HepG2 (cell line): ENCODE measurements around the gene ZBTB45. TPM values are rescaled to one million over a fixed set of nuclear protein-coding genes. Genes with fewer than 3 reads are reported as not detected.

Source experiments
- ATAC-seq: fragments of 200-7000 bp; cut with Tn5 transposase; 3 replicates; pipeline ENCODE4 v1.9.1; 2020; ENCODE audit warnings: mild to moderate bottlenecking, moderate library complexity
- BruUV-seq: library from RNA; stranded (reverse); fragments of 400-500 nt; replicated peaks from 2 replicates; lab custom pipeline; 2021; lab: Mats Ljungman, UMichigan
- CTCF ChIA-PET: fragments of 300-600 bp; formaldehyde crosslinking; extraction: SDS; loops from one replicate; lab custom pipeline; 2021; ENCODE audit warnings: low total read pairs, inconsistent platforms, low intra/inter-chr PET ratio; lab: Yijun Ruan, JAX
- POLR2A ChIA-PET: fragments of 350-600 bp; sonication (Branson Sonifier 250); formaldehyde crosslinking; loops from one replicate; lab custom pipeline; 2020; ENCODE audit warnings: antibody characterized with exemption, inconsistent platforms; lab: Yijun Ruan, JAX
- DNase-seq: peaks from one replicate; pipeline ENCODE4 v3.0.0-alpha.2; 2015; ENCODE audit warnings: low spot score
- FAIRE-seq: peaks from 3 replicates; lab custom pipeline; 2011; peaks lifted over from hg19 to GRCh38; lab: Jason Lieb, UNC
- H2AFZ ChIP-seq: one replicate; pipeline ENCODE4 v1.6.1; 2011; ENCODE audit warnings: low read length, inconsistent platforms
- H3K27ac ChIP-seq: fragments of 300-600 bp; 3 replicates; pipeline ENCODE4 v1.8.0; 2011; ENCODE audit warnings: mixed run types, mild to moderate bottlenecking, mixed read lengths, low read length, inconsistent platforms; ENCODE audit not compliant: insufficient read depth; ENCODE audit errors: extremely low read length
- H3K27me3 ChIP-seq, 2 experiments: fragments of 200-600 bp in 1 of 2; 2 replicates in 1 of 2; 3 replicates in 1 of 2; pipeline versions ENCODE4 v1.6.0 to v1.8.0; 2011; ENCODE audit warnings: low read length in 2 of 2, mild to moderate bottlenecking in 2 of 2, moderate library complexity in 2 of 2, inconsistent platforms in 1 of 2; ENCODE audit not compliant: insufficient read depth in 2 of 2, control insufficient read depth in 1 of 2
- H3K36me3 ChIP-seq, 2 experiments: fragments of 200-600 bp in 1 of 2; replicated peaks in 1 of 2; 2 replicates in 1 of 2; 3 replicates in 1 of 2; pipeline versions ENCODE4 v1.5.1 to v1.8.0; 2011; ENCODE audit warnings: low read length in 2 of 2, inconsistent platforms in 1 of 2; ENCODE audit not compliant: insufficient read depth in 2 of 2, control insufficient read depth in 1 of 2
- H3K4me1 ChIP-seq: 2 replicates; pipeline ENCODE4 v1.5.1; 2012; ENCODE audit warnings: low read length, inconsistent platforms; ENCODE audit not compliant: insufficient read depth
- H3K4me2 ChIP-seq: 2 replicates; pipeline ENCODE4 v1.6.0; 2011; ENCODE audit warnings: low read depth, low read length, inconsistent platforms
- H3K4me3 ChIP-seq, 3 experiments: fragments of 200-600 bp in 1 of 3; sonication (generic), shearing (Covaris generic) in 1 of 3; replicated peaks in 1 of 3; 2 replicates each; pipeline ENCODE4 v1.5.1; 2011 to 2016; ENCODE audit warnings: low read length in 3 of 3, inconsistent platforms in 2 of 3, low read depth in 2 of 3, mild to moderate bottlenecking in 2 of 3, control low read depth in 1 of 3, mixed read lengths in 1 of 3; ENCODE audit not compliant: insufficient read depth in 1 of 3
- H3K79me2 ChIP-seq: one replicate; pipeline ENCODE4 v1.6.1; 2011; ENCODE audit warnings: low read length, inconsistent platforms; ENCODE audit not compliant: insufficient read depth
- H3K9ac ChIP-seq: 2 replicates; pipeline ENCODE4 v1.6.0; 2011; ENCODE audit warnings: mild to moderate bottlenecking, low read depth, low read length, inconsistent platforms; ENCODE audit not compliant: insufficient read depth
- H3K9me3 ChIP-seq: 2 replicates; pipeline ENCODE4 v1.5.1; 2012; ENCODE audit warnings: mild to moderate bottlenecking, low read length
- H4K20me1 ChIP-seq: 2 replicates; pipeline ENCODE4 v1.6.0; 2011; ENCODE audit warnings: inconsistent platforms, mild to moderate bottlenecking, low read length, moderate library complexity; ENCODE audit not compliant: insufficient read depth
- ASH2L ChIP-seq: fragments of 300-600, 200-600 bp; sonication (generic); IDR thresholded peaks from 2 replicates; pipeline ENCODE4 v1.7.0; 2017; ENCODE audit warnings: low read depth, mild to moderate bottlenecking, moderate library complexity, mixed read lengths, low read length; ENCODE audit not compliant: insufficient read length
- ATF5 ChIP-seq: sonication (generic); formaldehyde crosslinking; IDR thresholded peaks from 2 replicates; pipeline ENCODE4 v1.4.0; 2020; ENCODE audit warnings: mild to moderate bottlenecking, low read depth, missing genetic modification reagents
- GATA4 ChIP-seq: sonication (generic); IDR thresholded peaks from 2 replicates; pipeline ENCODE4 v1.6.1; 2016; ENCODE audit warnings: antibody characterized with exemption, low read depth, borderline replicate concordance
- GPBP1L1 ChIP-seq: sonication (generic); formaldehyde crosslinking; IDR thresholded peaks from 2 replicates; pipeline ENCODE4 v1.5.0; 2020; ENCODE audit warnings: mild to moderate bottlenecking, missing genetic modification reagents
- HNF1B ChIP-seq: sonication (generic); formaldehyde crosslinking; IDR thresholded peaks from 2 replicates; pipeline ENCODE4 v1.5.1; 2020; ENCODE audit warnings: mild to moderate bottlenecking, moderate library complexity, missing genetic modification reagents
- HOXA9 ChIP-seq: sonication (generic); formaldehyde crosslinking; IDR thresholded peaks from 2 replicates; pipeline ENCODE4 v1.8.1; 2022; ENCODE audit warnings: missing genetic modification reagents, mild to moderate bottlenecking, moderate library complexity, borderline replicate concordance
- KAT7 ChIP-seq: IDR thresholded peaks from 2 replicates; pipeline ENCODE4 v1.6.1; 2018; ENCODE audit warnings: borderline replicate concordance, missing compliant biosample characterization
- PRPF4 ChIP-seq: fragments of 200-400 bp; formaldehyde crosslinking; IDR thresholded peaks from 2 replicates; pipeline ENCODE4 v1.6.1; 2016; ENCODE audit warnings: low read length, low read depth; ENCODE audit not compliant: poor library complexity, severe bottlenecking
- RXRB ChIP-seq: IDR thresholded peaks from 2 replicates; pipeline ENCODE4 v1.6.1; 2016; ENCODE audit warnings: borderline replicate concordance, missing genetic modification reagents, missing compliant biosample characterization
- SNAPC5 ChIP-seq: sonication (generic); formaldehyde crosslinking; IDR thresholded peaks from 2 replicates; pipeline ENCODE4 v1.8.1; 2023; ENCODE audit warnings: mild to moderate bottlenecking, missing genetic modification reagents, borderline replicate concordance
- SOX5 ChIP-seq: IDR thresholded peaks from 2 replicates; pipeline ENCODE4 v1.6.1; 2016; ENCODE audit warnings: borderline replicate concordance
- SPEN ChIP-seq: sonication (generic); formaldehyde crosslinking; IDR thresholded peaks from 2 replicates; pipeline ENCODE4 v1.5.1; 2020; ENCODE audit warnings: low read depth, mild to moderate bottlenecking, missing genetic modification reagents
- ZMYM3 ChIP-seq: sonication (generic); formaldehyde crosslinking; IDR thresholded peaks from 2 replicates; pipeline ENCODE4 v1.5.1; 2020; ENCODE audit warnings: mild to moderate bottlenecking, missing genetic modification reagents
- ZNF121 ChIP-seq: sonication (generic); formaldehyde crosslinking; IDR thresholded peaks from 2 replicates; pipeline ENCODE4 v1.5.0; 2020; ENCODE audit warnings: mild to moderate bottlenecking, missing genetic modification reagents
- ZNF383 ChIP-seq: sonication (generic); formaldehyde crosslinking; IDR thresholded peaks from 2 replicates; pipeline ENCODE4 v1.4.0; 2020; ENCODE audit warnings: missing genetic modification reagents, mild to moderate bottlenecking, borderline replicate concordance
- ZNF441 ChIP-seq: sonication (generic); formaldehyde crosslinking; IDR thresholded peaks from 2 replicates; pipeline ENCODE4 v1.7.0; 2021; ENCODE audit warnings: missing genetic modification reagents, borderline replicate concordance
- ZNF691 ChIP-seq: sonication (generic); formaldehyde crosslinking; IDR thresholded peaks from 2 replicates; pipeline ENCODE4 v1.4.0; 2020; ENCODE audit warnings: missing genetic modification reagents, low read depth, mild to moderate bottlenecking, borderline replicate concordance
- ZNF724P ChIP-seq: sonication (generic); formaldehyde crosslinking; IDR thresholded peaks from 2 replicates; pipeline ENCODE4 v1.8.0; 2022; ENCODE audit warnings: missing genetic modification reagents, borderline replicate concordance
- WGBS: methylation state at CpG from one replicate; pipeline ENCODE4 v1.1.6; 2017; ENCODE audit warnings: low lambda C conversion rate; 5-methylcytosine and 5-hydroxymethylcytosine counted together
- in situ Hi-C: cut with HindIII; loops from 2 replicates; pipeline ENCODE4 v1.10.0; 2017; ENCODE audit warnings: low pct_unique_long_range_greater_than_20kb; ENCODE audit not compliant: extremely low pct_ligation_motif_present
- intact Hi-C: fragments of 100-400 bp; cut with micrococcal nuclease; formaldehyde crosslinking; loops from one replicate; pipeline ENCODE4 v1.10.0; 2022; ENCODE audit not compliant: unreplicated experiment
- polyA plus RNA-seq, 8 experiments: library from polyadenylated mRNA; depleted of rRNA in 3 of 8; stranded (reverse) in 7 of 8; unstranded in 1 of 8; fragments of >200 nt; fragmentation: Illumina TruSeq in 4 of 8; extraction: Trizol in 4 of 8; gene quantifications; 2 replicates each; pipeline versions ENCODE4 v1.2.1 to v1.2.3, GENCODE V29; 2011 to 2016; ENCODE audit warnings: low read depth in 4 of 8, missing spikeins in 1 of 8, mixed read lengths in 1 of 8; ENCODE audit not compliant: insufficient read depth in 1 of 8
- total RNA-seq, 5 experiments: library from RNA; depleted of rRNA; stranded (reverse); fragments of >200 nt; fragmentation: Illumina TruSeq; extraction: Trizol; gene quantifications; 2 replicates each; pipeline ENCODE4 v1.2.3, GENCODE V29; 2016; ENCODE audit warnings: low read depth in 1 of 5

Gene ZBTB45
- total and polyA plus RNA-seq, 2 of the 13 experiments (the other 11 are each of a cell fraction or from before 2014, with no cell fraction given), result 3.0 to 3.7 TPM

- Histone ChIP-seq H3K9ac (peak within 1 kb of the TSS; percentile 73), H3K36me3 (peaks cover 3 to 17% of the 10 kb centered on the region in 2 experiments; a peak in 4 of 5 replicates), H3K4me3 (peak within 1 kb of the TSS; percentile 75 to 88 (median 75)), H4K20me1 (no peaks in the 10 kb centered on the region), H3K4me1 (peaks cover 20% of the 10 kb centered on the region), H3K9me3 (no peaks in the 10 kb centered on the region), H2AFZ (peak within 1 kb of the TSS; percentile 24), H3K79me2 (no peaks in the 10 kb centered on the region), H3K27ac (peak within 1 kb of the TSS; percentile 77), H3K27me3 (no peaks in the 10 kb centered on the region; a peak in 1 of 5 replicates), H3K4me2 (peak within 1 kb of the TSS; percentile 97)
- ChIA-PET CTCF (no interaction called here), POLR2A (interaction anchor here (0.5 to 1.5 kb wide), 14 partner anchors 10 to 114 kb away, joined by 3 to 5 read pairs (median 3); partner anchors contain the start of genes SLC27A5, ZBTB45, ZNF497 and ZNF584)
- ATAC-seq (peak; percentile 89), FAIRE-seq (peak; percentile 85), DNase-seq (peak; percentile 93)
- intact Hi-C loops (no loop called here), in situ Hi-C loops (no loop called here)
- no TSS peak for BruUV-seq
- WGBS, result under 1% methylated on average over 24 of the region's 64 CpGs
- TF ChIP-seq ASH2L, result peak; percentile 45
- peak; percentile 63 for TF ChIP-seq RXRB
- TF ChIP-seq SOX5 (CRISPR knock-in tag), result peak; percentile 2; the same call in 1 of the 2 replicates
- TF ChIP-seq ZNF383, result no peak
- TF ChIP-seq HOXA9, result no peak
- no peak for TF ChIP-seq KAT7
- TF ChIP-seq ZNF441, result no peak
- 0 out of 2 replicates have a peak, but pooled peaks have one; percentile 51 for TF ChIP-seq ATF5 (CRISPR knock-in tag)
- TF ChIP-seq ZMYM3 (CRISPR knock-in tag), result no peak
- no peak for TF ChIP-seq GPBP1L1 (CRISPR knock-in tag)
- peak; percentile 92 for TF ChIP-seq HNF1B
- no peak for TF ChIP-seq ZNF724P (CRISPR knock-in tag)
- TF ChIP-seq GATA4, result 0 out of 2 replicates have a peak, but pooled peaks have one; percentile 17
- no peak for TF ChIP-seq SNAPC5 (CRISPR knock-in tag)
- TF ChIP-seq ZNF691 (CRISPR knock-in tag), result no peak; the same call in 1 of the 2 replicates
- TF ChIP-seq PRPF4, result no peak
- peak; percentile 42; the same call in 1 of the 2 replicates for TF ChIP-seq SPEN
- 0 out of 2 replicates have a peak, but pooled peaks have one; percentile 5 for TF ChIP-seq ZNF121 (CRISPR knock-in tag)
Observed at GRCh38 chr19:58475714-58476497, 43.7 kb downstream of the ZBTB45 start, which contains the start of gene ZNF446. ZNF446 (plus strand) TSS chr19:58476352; CDS start chr19:58477219, 867 bp downstream.
